Right atrium auricular region (tissue), 2 donors: ENCODE data around the gene GLP2R. TPM values are rescaled to one million over a fixed set of nuclear protein-coding genes. Genes with fewer than 3 reads are reported as not detected.
A peak's percentile ranks its signal among the peaks of the same experiment; 100 is the strongest.

ENCODE experiments used
- DNase-seq: peaks from one replicate; pipeline ENCODE4 v3.0.0-alpha.2; 2019; ENCODE audit warnings: low spot score
- H3K27ac ChIP-seq, 2 donors: fragments of 200-600 bp; sonication (generic); 1 replicate in 1 of 2; 2 replicates in 1 of 2; pipeline ENCODE4 v1.5.1; 2016 to 2019
- H3K27me3 ChIP-seq, 2 donors: fragments of 200-600 bp; sonication (generic); one replicate each; pipeline versions ENCODE4 v1.5.1 to v1.6.0; 2017 to 2019
- H3K36me3 ChIP-seq: fragments of 200-600 bp; sonication (generic); one replicate; pipeline ENCODE4 v1.5.1; 2016
- H3K4me1 ChIP-seq, 2 donors: fragments of 200-600 bp; sonication (generic); one replicate each; pipeline versions ENCODE4 v1.5.1 to v1.6.0; 2017 to 2019
- H3K4me3 ChIP-seq, 2 donors: fragments of 200-600 bp; sonication (generic); 1 replicate in 1 of 2; 2 replicates in 1 of 2; pipeline ENCODE4 v1.5.1; 2017 to 2019; ENCODE audit warnings: mild to moderate bottlenecking in 1 of 2, moderate library complexity in 1 of 2
- H3K9me3 ChIP-seq, 2 donors: fragments of 200-600 bp; sonication (generic); one replicate each; pipeline ENCODE4 v1.5.1; 2019
- CTCF ChIP-seq, 2 donors: fragments of 200-600 bp; sonication (generic); IDR thresholded peaks; one replicate each; pipeline ENCODE4 v1.5.1; 2019; ENCODE audit warnings: antibody characterized with exemption in 2 of 2
- total RNA-seq, 2 donors: library from RNA; depleted of rRNA; stranded (reverse); fragments of >200 nt; gene quantifications; one replicate each; pipeline ENCODE4 v1.1.0, GENCODE V29; 2016

GLP2R gene
- total RNA-seq, 2 donors from 2014 or later: 1.0 to 1.7 TPM

GRCh38 chr17:9798724-9799123 is 27.0 kb upstream of the GLP2R start:
- Histone ChIP-seq H3K36me3 (no peaks in the 10 kb centered on the region), H3K4me3 (no peak overlapping the region), H3K9me3 (no peaks in the 10 kb centered on the region), H3K4me1 (peaks cover 0 to 11% of the 10 kb centered on the region in 2 donors), H3K27ac (peak overlapping the region; percentile 68 to 79), H3K27me3 (no peaks in the 10 kb centered on the region)
- no peak for DNase-seq
- no peak for TF ChIP-seq CTCF (IDR thresholded peaks at IDR 0.05)

- H3K9me3 ChIP-seq: peaks cover 0 to 7% of the 10 kb centered on the region in 2 donors
- H3K36me3 ChIP-seq: no peaks in the 10 kb centered on the region
- DNase-seq: no peak
- peaks cover 0 to 11% of the 10 kb centered on the region in 2 donors for H3K4me1 ChIP-seq
- no peak for TF ChIP-seq CTCF (IDR thresholded peaks at IDR 0.05)
- no peaks in the 10 kb centered on the region for H3K27me3 ChIP-seq
- H3K4me3 ChIP-seq: no peak overlapping the region
- peak overlapping the region; percentile 69 to 83 for H3K27ac ChIP-seq
These were observed 24.2 kb upstream of the GLP2R start for GRCh38 chr17:9801505-9801904.

- TF ChIP-seq CTCF (IDR thresholded peaks at IDR 0.05): peak in 1 of 2 donors; percentile 44
- H3K4me1 ChIP-seq: peaks cover 0 to 11% of the 10 kb centered on the region in 2 donors
- no peaks in the 10 kb centered on the region for H3K36me3 ChIP-seq
- peaks cover 0 to 7% of the 10 kb centered on the region in 2 donors for H3K9me3 ChIP-seq
- H3K27me3 ChIP-seq: no peaks in the 10 kb centered on the region
- H3K27ac ChIP-seq: peak overlapping the region; percentile 69 to 83
- no peak for DNase-seq
- H3K4me3 ChIP-seq: no peak overlapping the region
These were observed 23.4 kb upstream of the GLP2R start for GRCh38 chr17:9802294-9802693.

GRCh38 chr17:9802697-9803096 is 23.0 kb upstream of the GLP2R start:
- H3K27ac ChIP-seq: peak overlapping the region; percentile 69 to 83
- no peak overlapping the region for H3K4me3 ChIP-seq

GRCh38 chr17:9805769-9806168 is 20.0 kb upstream of the GLP2R start:
- Histone ChIP-seq H3K9me3 (peaks cover 0 to 7% of the 10 kb centered on the region in 2 donors), H3K4me1 (peaks cover 0 to 21% of the 10 kb centered on the region in 2 donors), H3K4me3 (no peak overlapping the region), H3K27me3 (no peaks in the 10 kb centered on the region), H3K36me3 (no peaks in the 10 kb centered on the region), H3K27ac (no peak overlapping the region)
- TF ChIP-seq CTCF (IDR thresholded peaks at IDR 0.05): no peak
- DNase-seq: no peak

More at GRCh38 chr17:9802697-9803096, 23.0 kb upstream of the GLP2R start:
- DNase-seq: no peak
- H3K27me3 ChIP-seq: no peaks in the 10 kb centered on the region
- TF ChIP-seq CTCF (IDR thresholded peaks at IDR 0.05): no peak
- peaks cover 0 to 7% of the 10 kb centered on the region in 2 donors for H3K9me3 ChIP-seq
- no peaks in the 10 kb centered on the region for H3K36me3 ChIP-seq
- peaks cover 0 to 11% of the 10 kb centered on the region in 2 donors for H3K4me1 ChIP-seq

GRCh38 chr17:9806699-9807098 is 19.0 kb upstream of the GLP2R start:
- Histone ChIP-seq H3K36me3 (no peaks in the 10 kb centered on the region), H3K4me3 (no peak overlapping the region), H3K9me3 (peaks cover 0 to 7% of the 10 kb centered on the region in 2 donors), H3K27ac (no peak overlapping the region), H3K4me1 (peaks cover 0 to 28% of the 10 kb centered on the region in 2 donors), H3K27me3 (no peaks in the 10 kb centered on the region)
- DNase-seq: no peak
- TF ChIP-seq CTCF (IDR thresholded peaks at IDR 0.05): no peak
